Activated naive CD8-positive, alpha-beta T cell treated with anti-CD3 and anti-CD28 coated beads, Interleukin-2, amount 50 U/mL, for 24 hours (primary cell): Measurements from ENCODE around the gene C10orf71.

Experiments
- ATAC-seq: fragments of 150-1000 bp; cut with Tn5 transposase; one replicate; pipeline ENCODE4 v1.10.0; 2021
- DNase-seq: peaks from one replicate; pipeline ENCODE4 v3.0.0; 2021
- H3K27ac Mint-ChIP-seq: one replicate; pipeline ENCODE4 v1.8.0; 2021; ENCODE audit warnings: mild to moderate bottlenecking, mixed read lengths
- H3K27me3 Mint-ChIP-seq: one replicate; pipeline ENCODE4 v1.8.0; 2021; ENCODE audit warnings: mixed read lengths
- H3K36me3 Mint-ChIP-seq: one replicate; pipeline ENCODE4 v1.8.0; 2021; ENCODE audit warnings: low read depth, mixed read lengths
- H3K4me1 Mint-ChIP-seq: one replicate; pipeline ENCODE4 v1.8.0; 2021; ENCODE audit warnings: mixed read lengths
- H3K4me3 Mint-ChIP-seq: one replicate; pipeline ENCODE4 v1.8.0; 2021; ENCODE audit warnings: mild to moderate bottlenecking, moderate library complexity, mixed read lengths
- H3K9me3 Mint-ChIP-seq: one replicate; pipeline ENCODE4 v1.8.0; 2021; ENCODE audit warnings: mixed read lengths

Gene C10orf71, protein sequence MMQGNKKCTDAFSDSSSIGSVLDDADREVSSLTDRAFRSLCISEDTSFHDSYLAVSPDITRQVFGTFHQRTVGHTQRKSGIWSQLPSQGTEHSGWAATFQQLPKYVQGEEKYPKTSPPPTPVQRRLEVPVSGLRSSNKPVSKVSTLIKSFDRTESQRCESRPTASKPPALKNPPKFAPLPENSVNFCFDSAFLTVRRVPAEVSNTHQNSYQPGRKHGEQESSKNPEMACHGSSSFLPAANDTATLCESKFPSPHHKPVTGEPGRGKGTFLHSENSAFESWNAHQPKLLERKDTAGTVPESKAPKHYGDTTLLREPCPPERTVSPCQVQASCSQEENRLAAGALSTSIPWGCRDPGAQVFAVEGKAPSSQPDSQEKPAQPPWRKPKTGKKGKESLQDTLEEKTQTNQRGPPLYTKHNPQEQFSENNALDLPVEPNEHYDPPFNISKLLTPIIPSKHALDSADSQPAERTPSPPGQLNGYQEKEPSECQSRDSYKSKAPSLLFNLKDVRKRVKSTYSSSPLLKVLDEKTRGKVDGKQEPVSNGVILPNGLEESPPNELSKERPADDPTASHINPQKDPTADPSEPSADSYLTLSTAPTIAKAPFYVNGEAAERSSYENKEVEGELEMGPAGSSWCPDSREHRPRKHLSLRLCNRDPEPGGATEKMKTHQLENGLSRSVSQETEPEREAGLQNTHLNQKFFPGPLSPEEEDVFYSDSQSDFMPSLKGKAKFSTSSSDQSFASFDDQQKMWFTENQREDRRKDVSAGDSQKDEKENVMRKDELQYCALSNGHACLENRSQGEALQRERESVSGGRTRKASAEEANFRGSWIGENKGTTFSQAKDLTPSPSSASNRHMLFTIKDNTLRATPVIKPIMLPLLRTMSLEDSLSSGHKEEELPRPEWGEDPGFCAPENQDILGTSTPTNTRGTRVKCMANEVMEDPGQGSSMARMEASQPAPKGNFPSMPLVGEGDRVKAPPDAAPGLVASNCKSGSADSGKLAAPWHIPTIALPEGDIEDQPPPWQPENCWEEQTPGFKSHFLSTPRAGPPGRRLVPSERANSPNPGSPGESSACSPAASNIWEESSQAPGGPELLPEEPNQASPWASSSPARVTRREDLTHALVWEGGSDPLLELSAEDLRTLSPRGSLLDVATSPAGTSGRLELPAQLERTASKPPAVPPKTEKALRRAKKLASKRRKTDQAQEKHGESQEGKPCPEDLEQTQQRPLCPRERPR (N-terminal part only)

DNA sequence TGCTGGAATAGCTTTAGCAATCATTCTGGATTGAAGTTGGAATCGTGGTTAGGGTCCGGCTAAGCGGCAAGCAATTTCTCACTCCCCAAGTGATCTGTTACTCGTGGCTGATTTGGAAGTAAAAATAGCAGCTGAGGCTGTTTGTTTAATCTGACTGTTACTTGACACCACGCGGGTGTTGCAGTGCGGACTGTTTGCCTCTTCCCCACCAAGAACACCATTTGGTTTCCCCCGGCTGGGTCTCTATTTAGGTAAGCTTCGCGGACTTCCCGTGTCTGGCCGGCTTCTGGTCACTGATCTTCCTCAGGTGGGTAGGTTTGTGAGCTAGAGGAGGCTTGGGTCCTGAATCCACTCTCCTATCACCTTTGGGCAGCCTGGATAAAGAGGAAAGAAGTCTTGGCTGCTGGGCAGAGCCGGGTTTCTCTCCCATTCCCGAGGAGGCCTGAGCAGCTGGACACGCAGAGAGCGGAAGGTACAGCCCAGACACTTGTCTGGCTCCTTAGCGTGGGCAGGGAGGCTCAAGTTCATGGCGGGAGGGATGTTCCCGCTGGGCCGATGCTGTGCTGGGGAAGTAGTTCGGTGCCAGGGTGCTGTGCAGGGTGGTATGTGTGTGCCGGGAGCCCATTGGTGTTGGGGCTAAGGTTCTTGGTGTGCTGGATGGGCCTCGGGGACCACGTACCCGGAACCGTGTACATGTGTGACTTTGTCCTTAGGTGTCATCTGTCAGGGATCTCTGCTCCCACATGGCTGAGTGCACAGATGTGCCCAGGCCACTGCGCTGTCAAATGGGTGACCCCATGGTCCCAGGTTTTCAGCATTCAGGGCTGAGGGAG, at the start of gene C10orf71:
C10orf71 (plus strand) TSS at position 188 of the 833 bp plus-strand sequence. CDS start 23,376 bp downstream, outside the sequence.
- Mint-ChIP-seq H3K27me3 (no peaks in the 10 kb centered on the region), H3K4me3 (no peak within 1 kb of the TSS), H3K27ac (no peak within 1 kb of the TSS), H3K9me3 (no peaks in the 10 kb centered on the region), H3K4me1 (peaks cover 9% of the 10 kb centered on the region), H3K36me3 (no peaks in the 10 kb centered on the region)
- DNase-seq (no peak), ATAC-seq (no peak)

DNA sequence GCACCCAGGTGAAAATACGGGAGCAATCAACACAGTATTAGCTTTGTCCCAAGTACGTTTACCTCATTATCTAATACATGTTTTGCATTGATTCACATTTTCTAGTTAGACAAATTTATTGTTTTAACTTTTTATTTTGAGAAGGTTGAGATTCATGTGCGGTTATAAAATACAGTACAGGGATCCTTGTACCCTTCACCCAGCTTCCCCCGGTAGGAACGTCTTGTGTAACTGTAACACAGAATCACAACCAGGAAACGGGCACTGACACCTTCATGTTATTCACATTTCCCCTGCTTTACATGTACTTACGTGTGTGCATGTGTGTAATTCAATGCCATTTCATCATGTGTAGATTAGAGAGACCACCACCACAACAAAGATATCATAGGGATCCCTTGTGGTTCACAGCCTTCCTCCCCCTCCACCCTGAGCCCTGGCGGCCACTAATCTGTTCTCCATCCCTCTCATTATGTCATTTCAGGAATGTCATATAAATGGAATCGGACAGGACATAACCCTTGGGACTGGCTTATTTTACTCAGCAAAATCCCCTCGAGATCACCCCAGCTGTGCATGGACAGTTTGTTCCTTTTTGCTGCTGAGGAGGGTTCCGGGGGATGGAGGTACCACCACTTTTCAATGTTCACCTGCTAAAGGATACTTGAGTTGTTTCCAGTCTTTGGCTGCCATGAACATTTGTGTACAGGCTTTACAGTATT, 46.5 kb upstream of the C10orf71 start:
- Mint-ChIP-seq H3K4me3 (no peak overlapping the region), H3K9me3 (no peaks in the 10 kb centered on the region), H3K27me3 (no peaks in the 10 kb centered on the region), H3K4me1 (peaks cover 8% of the 10 kb centered on the region), H3K36me3 (no peaks in the 10 kb centered on the region), H3K27ac (no peak overlapping the region)
- ATAC-seq (no peak), DNase-seq (no peak)

DNA sequence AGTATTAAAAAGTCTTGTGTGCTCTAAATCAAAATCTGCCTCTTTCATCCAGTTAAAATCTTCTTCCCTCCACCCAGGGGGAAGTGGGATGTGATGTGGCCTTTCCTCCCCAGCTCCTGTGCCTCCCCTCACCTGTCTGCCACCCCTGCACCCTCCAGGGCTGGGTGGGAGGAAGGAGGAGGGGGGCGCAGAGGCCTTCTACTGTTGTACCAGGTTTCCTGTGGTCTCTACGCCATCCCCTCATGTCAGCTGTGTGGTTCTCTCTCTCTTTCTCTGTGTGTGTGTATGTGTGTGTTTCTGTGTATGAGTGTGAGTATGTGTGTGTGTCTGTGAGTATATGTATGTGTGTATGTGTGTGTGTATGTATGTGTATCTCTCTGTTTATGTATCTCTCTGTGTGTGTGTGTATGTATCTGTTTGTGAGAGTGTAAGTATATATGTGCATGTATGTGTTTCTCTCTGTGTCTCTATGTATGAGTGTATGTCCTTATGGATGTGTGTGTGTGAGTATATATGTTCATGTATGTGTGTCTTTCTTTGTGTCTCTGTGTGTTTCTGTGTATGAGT, 45.5 kb upstream of the C10orf71 start:
- ATAC-seq (no peak), DNase-seq (no peak)
- no peak overlapping the region for H3K27ac Mint-ChIP-seq
- H3K4me3 Mint-ChIP-seq: no peak overlapping the region
- H3K4me1 Mint-ChIP-seq: peaks cover 8% of the 10 kb centered on the region
- no peaks in the 10 kb centered on the region for H3K9me3 Mint-ChIP-seq
- H3K27me3 Mint-ChIP-seq: no peaks in the 10 kb centered on the region
- no peaks in the 10 kb centered on the region for H3K36me3 Mint-ChIP-seq

DNA sequence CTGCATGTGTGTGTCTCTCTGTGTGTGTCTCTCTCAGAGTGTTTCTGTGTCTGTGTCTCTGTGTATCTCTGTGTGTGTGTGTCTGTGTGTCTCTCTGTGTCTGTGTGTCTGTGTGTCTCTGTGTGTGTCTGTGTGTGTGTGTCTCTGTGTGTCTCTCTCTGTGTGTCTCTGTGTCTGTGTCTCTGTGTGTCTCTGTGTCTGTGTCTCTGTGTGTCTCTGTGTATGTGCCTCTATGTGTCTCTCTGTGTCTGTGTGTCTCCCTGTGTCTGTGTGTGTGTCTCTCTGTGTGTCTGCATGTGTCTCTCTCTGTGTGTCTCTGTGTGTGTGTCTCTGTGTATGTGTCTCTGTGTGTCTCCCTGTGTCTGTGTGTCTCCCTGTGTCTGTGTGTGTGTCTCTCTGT, 44.8 kb upstream of the C10orf71 start:
- Mint-ChIP-seq H3K27me3 (no peaks in the 10 kb centered on the region), H3K36me3 (no peaks in the 10 kb centered on the region), H3K4me1 (peaks cover 8% of the 10 kb centered on the region), H3K9me3 (no peaks in the 10 kb centered on the region), H3K4me3 (no peak overlapping the region), H3K27ac (no peak overlapping the region)
- ATAC-seq (no peak), DNase-seq (no peak)

DNA sequence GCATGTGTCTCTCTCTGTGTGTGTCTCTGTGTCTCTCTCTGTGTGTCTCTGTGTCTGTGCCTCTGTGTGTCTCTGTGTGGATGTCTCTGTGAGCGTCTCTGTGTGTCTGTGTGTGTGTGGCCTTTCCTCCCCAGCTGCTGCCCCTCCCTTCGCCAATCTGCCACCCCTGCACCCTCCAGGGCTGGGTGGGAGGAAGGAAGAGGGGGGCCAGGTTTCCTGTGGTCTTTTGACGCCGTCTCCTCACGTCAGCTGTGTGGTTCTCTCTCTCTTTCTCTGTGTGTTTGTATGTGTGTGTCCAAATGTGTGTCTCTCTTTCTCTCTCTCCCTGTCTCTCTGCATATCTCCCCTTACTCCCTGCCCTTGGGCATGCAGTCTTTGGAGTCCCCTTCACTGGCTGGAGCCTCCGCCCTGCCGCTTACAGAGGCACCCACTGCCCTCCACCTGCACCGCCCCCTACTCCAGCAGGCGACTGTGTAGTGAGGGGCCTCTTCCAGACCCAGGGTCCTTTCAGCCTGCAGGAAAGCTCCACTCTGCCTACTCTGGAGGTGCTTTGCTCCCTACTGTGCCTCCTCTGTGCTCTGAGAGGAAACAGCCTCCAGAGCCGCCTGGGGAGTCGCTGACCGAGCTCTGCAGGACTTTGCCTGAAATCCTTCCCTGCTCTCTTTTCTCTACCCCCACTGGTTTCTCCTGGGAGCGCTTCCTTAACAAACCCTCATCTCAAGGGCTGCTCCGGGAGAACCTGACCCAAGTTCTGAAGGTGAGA, 44.2 kb upstream of the C10orf71 start:
- Mint-ChIP-seq H3K36me3 (no peaks in the 10 kb centered on the region), H3K4me3 (no peak overlapping the region), H3K27me3 (no peaks in the 10 kb centered on the region), H3K9me3 (no peaks in the 10 kb centered on the region), H3K4me1 (peaks cover 8% of the 10 kb centered on the region), H3K27ac (no peak overlapping the region)
- ATAC-seq: peak; percentile 77
- DNase-seq: peak; percentile 34

DNA sequence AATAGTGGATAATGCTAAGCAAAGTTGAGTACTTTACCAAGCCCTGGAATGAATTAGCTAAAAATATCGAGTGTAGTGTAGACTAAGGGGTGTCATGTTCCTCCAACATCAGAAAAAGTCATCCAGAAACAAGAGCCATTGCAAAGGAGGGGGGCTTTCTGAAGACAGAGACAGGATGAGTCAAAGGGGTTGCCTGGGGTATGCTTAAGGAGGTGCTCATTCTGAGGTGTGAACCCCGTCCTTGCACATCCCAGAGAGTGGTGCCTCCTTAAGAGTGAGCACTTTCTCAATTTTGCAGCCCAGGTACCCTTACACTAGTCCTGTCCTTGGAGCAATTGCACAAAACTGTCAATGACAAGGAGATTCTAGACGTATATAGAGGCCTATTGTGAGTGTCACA, 43.1 kb upstream of the C10orf71 start:
- Mint-ChIP-seq H3K4me1 (peaks cover 8% of the 10 kb centered on the region), H3K9me3 (no peaks in the 10 kb centered on the region), H3K27me3 (no peaks in the 10 kb centered on the region), H3K27ac (no peak overlapping the region), H3K4me3 (no peak overlapping the region), H3K36me3 (no peaks in the 10 kb centered on the region)
- DNase-seq (no peak), ATAC-seq (no peak)

DNA sequence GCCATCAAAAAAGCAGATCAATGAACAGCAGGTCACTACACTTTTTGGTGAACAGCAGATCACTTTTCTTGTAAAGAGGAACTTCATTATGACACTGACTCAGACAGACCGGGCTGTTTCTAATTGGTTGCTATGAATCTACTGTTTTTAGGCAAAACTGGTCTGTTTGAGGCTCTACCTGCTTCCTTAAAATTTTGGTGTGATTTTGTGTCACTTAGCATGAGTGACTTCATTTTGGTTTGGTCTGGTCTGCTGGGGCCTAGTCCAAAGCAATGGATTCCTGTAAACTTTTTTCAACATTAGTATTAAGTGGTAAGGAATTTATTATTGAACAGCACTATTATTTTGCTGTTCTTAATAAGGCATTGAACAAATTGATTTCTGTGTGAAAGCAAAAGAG, 41.8 kb upstream of the C10orf71 start:
- Mint-ChIP-seq H3K4me3 (no peak overlapping the region), H3K4me1 (peaks cover 8% of the 10 kb centered on the region), H3K27ac (no peak overlapping the region), H3K27me3 (no peaks in the 10 kb centered on the region), H3K9me3 (no peaks in the 10 kb centered on the region), H3K36me3 (no peaks in the 10 kb centered on the region)
- DNase-seq (no peak), ATAC-seq (no peak)

DNA sequence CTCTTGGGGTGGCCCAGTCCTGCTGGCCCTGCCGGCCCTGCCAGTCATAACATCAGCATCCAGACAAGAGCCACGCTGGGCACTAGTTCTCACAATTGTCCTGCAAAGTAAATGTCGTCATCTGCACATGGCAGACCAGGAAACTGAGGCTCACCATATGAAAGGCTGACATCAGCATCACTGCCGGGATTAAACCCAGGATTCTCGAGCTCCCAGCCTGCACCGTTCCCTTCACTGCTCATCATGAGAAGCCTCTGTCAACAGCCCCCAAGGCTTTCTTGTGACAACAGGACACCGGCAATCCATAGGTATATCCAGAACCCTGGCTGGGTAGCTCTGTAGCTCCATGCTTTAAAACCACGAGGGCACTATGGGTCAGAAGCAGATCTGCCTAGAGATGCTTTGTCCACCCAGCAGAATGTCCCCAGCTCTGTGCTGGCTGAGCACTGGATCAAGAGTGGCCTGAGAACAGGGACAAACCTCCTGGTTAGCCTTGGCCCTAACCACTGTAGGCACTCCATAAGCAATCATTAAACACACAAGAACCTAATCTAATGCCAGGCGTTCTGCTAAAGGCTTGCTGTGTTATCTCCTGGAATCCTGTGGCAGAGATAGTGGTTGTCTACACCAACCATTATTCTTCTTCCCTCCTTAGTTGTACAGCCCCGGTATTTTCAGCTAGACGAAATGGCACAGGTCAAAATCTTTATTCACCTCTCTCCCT, 41.2 kb upstream of the C10orf71 start:
- Mint-ChIP-seq H3K9me3 (no peaks in the 10 kb centered on the region), H3K36me3 (no peaks in the 10 kb centered on the region), H3K27ac (no peak overlapping the region), H3K4me1 (peaks cover 8% of the 10 kb centered on the region), H3K27me3 (peaks cover 2% of the 10 kb centered on the region), H3K4me3 (no peak overlapping the region)
- ATAC-seq (no peak), DNase-seq (no peak)

DNA sequence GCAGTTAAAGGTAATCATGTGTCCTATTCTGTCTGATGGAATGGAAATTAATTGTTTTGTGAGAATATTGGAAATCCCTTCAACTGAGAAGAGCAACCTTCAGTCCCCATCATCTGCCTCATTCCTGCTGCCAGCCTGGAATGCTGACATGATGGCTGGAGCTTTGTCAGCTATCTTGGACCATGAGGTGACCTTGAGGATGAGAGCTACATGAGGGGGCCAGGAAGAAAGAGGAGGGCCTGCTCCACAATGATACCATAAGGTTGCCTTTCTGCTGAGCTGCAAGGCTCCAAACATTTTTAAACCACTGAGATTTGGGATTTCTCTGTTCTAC, 40.7 kb upstream of the C10orf71 start:
- no peak for ATAC-seq
- H3K36me3 Mint-ChIP-seq: no peaks in the 10 kb centered on the region

DNA sequence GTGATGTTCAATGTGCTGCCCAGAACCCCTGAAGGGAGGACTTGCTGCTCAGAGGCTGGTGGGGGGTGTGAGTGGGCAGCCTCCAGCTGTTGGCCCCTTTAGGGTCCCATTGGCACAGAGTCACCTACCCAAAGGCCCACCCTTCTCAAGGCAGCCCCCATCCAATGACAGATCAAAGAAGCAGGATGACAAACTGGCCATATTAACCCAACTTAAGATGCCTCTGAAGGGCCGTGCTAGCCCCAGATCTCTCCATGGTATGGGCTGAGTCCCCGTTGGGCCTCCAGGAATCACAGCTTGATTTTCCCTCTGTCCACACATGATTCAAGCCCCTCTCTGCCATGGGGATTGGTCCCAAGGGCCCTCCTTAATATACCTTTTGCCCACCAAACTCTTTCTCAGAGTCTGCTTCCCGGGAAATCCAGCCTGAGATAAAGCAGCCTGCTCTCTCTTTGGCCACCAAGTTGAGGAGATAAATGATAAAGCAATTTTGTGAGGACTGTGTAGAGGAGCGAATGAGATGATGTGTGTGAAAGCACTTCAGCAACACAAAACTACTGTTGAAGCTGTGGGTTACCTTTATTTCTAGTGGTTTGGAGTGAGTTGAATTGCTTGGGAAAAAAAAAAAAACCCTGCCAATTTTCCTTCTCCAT, 38.2 kb upstream of the C10orf71 start:
- Mint-ChIP-seq H3K9me3 (peaks cover 15% of the 10 kb centered on the region), H3K36me3 (no peaks in the 10 kb centered on the region), H3K4me3 (no peak overlapping the region), H3K4me1 (peaks cover 4% of the 10 kb centered on the region), H3K27me3 (peaks cover 3% of the 10 kb centered on the region), H3K27ac (no peak overlapping the region)
- no peak for DNase-seq
- ATAC-seq: no peak

More for the DNA sequence above, 40.7 kb upstream of the C10orf71 start:
- no peak overlapping the region for H3K27ac Mint-ChIP-seq
- H3K4me3 Mint-ChIP-seq: no peak overlapping the region
- DNase-seq: no peak
- H3K4me1 Mint-ChIP-seq: peaks cover 8% of the 10 kb centered on the region
- H3K9me3 Mint-ChIP-seq: no peaks in the 10 kb centered on the region
- H3K27me3 Mint-ChIP-seq: peaks cover 3% of the 10 kb centered on the region

DNA sequence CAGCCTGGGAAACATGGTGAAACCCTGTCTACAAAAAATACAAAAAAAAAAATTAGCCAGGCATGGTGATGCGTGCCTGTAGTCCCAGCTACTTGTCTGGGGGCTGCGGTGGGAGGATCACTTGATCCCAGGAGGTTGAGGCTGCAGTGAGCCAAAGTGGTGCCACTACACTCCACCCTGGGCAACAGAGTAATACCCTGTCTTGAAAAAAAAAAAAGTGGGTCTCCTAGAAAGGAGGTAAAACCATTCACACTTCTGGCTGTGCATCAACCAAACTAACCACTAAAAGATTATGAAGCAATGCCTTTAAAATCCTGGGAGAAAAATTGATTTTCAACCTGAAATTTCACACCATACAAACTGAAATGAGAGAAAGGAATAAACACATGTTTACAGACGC, 35.4 kb upstream of the C10orf71 start:
- Mint-ChIP-seq H3K36me3 (peaks cover 6% of the 10 kb centered on the region), H3K4me3 (no peak overlapping the region), H3K9me3 (peaks cover 27% of the 10 kb centered on the region), H3K4me1 (no peaks in the 10 kb centered on the region), H3K27ac (no peak overlapping the region), H3K27me3 (peaks cover 3% of the 10 kb centered on the region)
- ATAC-seq (no peak), DNase-seq (no peak)

DNA sequence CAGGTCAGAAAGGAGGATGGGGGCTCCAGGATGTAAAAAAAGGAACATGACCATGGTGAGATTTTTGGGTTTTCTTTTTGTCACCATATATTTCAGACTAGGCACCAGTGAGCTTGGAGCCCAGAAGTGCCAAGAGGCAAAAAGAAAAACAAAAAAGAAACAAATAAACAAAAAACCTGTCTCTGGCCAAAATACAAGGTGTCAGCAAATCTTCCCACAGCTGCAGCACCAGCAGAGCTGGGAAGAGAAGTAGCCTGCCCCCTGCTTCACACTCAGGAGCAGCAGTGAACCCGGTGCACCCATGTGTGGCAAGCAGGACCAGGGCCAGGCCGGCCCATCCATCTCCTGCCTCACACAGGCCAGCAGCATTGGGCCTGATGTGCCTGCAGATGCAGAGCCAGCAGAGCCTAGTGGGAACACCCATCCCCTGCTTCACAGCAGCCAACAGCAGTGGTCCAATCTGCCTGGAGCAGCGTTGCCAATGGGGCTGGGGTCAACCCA, 34.7 kb upstream of the C10orf71 start:
- Mint-ChIP-seq H3K27me3 (peaks cover 3% of the 10 kb centered on the region), H3K4me1 (no peaks in the 10 kb centered on the region), H3K4me3 (no peak overlapping the region), H3K9me3 (peaks cover 27% of the 10 kb centered on the region), H3K36me3 (peaks cover 6% of the 10 kb centered on the region), H3K27ac (no peak overlapping the region)
- no peak for ATAC-seq
- DNase-seq: no peak
